HL-60 (cell line): Measurements from ENCODE around the gene GPD1.

Experiments
- POLR2AphosphoS5 ChIP-seq: IDR thresholded peaks from 2 replicates; pipeline ENCODE4 v1.6.1; 2012; ENCODE audit warnings: low read depth
- REST ChIP-seq: IDR thresholded peaks from 2 replicates; pipeline ENCODE4 v1.6.1; 2012; ENCODE audit warnings: low read depth; ENCODE audit not compliant: insufficient replicate concordance
- SPI1 ChIP-seq: IDR thresholded peaks from 2 replicates; pipeline ENCODE4 v1.6.1; 2012; ENCODE audit warnings: low read depth, mild to moderate bottlenecking, borderline replicate concordance
- TF ChIP-seq, protein P1 (sequence below): IDR thresholded peaks from one replicate; pipeline ENCODE4 v1.5.1; 2011; ENCODE audit warnings: low read length, control low read depth, inconsistent platforms; ENCODE audit not compliant: insufficient read depth

GRCh38 chr12:50090391-50090790 lies 13.4 kb upstream of the GPD1 start:
- TF ChIP-seq, protein P1, sequence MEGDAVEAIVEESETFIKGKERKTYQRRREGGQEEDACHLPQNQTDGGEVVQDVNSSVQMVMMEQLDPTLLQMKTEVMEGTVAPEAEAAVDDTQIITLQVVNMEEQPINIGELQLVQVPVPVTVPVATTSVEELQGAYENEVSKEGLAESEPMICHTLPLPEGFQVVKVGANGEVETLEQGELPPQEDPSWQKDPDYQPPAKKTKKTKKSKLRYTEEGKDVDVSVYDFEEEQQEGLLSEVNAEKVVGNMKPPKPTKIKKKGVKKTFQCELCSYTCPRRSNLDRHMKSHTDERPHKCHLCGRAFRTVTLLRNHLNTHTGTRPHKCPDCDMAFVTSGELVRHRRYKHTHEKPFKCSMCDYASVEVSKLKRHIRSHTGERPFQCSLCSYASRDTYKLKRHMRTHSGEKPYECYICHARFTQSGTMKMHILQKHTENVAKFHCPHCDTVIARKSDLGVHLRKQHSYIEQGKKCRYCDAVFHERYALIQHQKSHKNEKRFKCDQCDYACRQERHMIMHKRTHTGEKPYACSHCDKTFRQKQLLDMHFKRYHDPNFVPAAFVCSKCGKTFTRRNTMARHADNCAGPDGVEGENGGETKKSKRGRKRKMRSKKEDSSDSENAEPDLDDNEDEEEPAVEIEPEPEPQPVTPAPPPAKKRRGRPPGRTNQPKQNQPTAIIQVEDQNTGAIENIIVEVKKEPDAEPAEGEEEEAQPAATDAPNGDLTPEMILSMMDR = no peak
- TF ChIP-seq POLR2AphosphoS5 = no peak
- no peak for TF ChIP-seq REST
- no peak for TF ChIP-seq SPI1
